Vagina (tissue), 2 donors: ENCODE measurements around the gene GALNT11. TPM values are rescaled to one million over a fixed set of nuclear protein-coding genes. Genes with fewer than 3 reads are reported as not detected.

Experiments
- DNase-seq, 2 donors: peaks; one replicate each; pipeline ENCODE4 v3.0.0-alpha.2; 2017; ENCODE audit errors: extremely low spot score in 2 of 2
- H3K27ac ChIP-seq: fragments of 200-600 bp; sonication (generic); one replicate; pipeline ENCODE4 v1.5.1; 2019
- H3K27me3 ChIP-seq: fragments of 200-600 bp; sonication (generic); one replicate; pipeline ENCODE4 v1.5.1; 2019
- H3K36me3 ChIP-seq, 2 donors: fragments of 200-600 bp; sonication (generic); one replicate each; pipeline ENCODE4 v1.5.1; 2017 to 2019
- H3K4me1 ChIP-seq: fragments of 200-600 bp; sonication (generic); one replicate; pipeline ENCODE4 v1.5.1; 2019
- H3K4me3 ChIP-seq, 2 donors: fragments of 200-600 bp; sonication (generic); 1 replicate in 1 of 2; 2 replicates in 1 of 2; pipeline ENCODE4 v1.5.1; 2016 to 2019
- H3K9me3 ChIP-seq: fragments of 200-600 bp; sonication (generic); one replicate; pipeline ENCODE4 v1.5.1; 2019
- CTCF ChIP-seq, 3 experiments: fragments of 450-650 bp in 2 of 3; fragments of 200-600 bp in 1 of 3; sonication (generic) in 1 of 3; IDR thresholded peaks; one replicate each; pipeline ENCODE4 v1.5.1; 2017 to 2019; ENCODE audit warnings: antibody characterized with exemption in 3 of 3, mild to moderate bottlenecking in 2 of 3, moderate library complexity in 2 of 3
- POLR2A ChIP-seq, 2 donors: fragments of 450-650 bp; IDR thresholded peaks; one replicate each; pipeline ENCODE4 v1.6.1; 2017; ENCODE audit warnings: antibody characterized with exemption in 2 of 2, mild to moderate bottlenecking in 2 of 2, moderate library complexity in 2 of 2
- POLR2AphosphoS5 ChIP-seq, 2 donors: sonication (generic); formaldehyde crosslinking; IDR thresholded peaks; one replicate each; pipeline ENCODE4 v1.9.0; 2017; ENCODE audit warnings: antibody characterized with exemption in 2 of 2, mild to moderate bottlenecking in 2 of 2, low read depth in 1 of 2; ENCODE audit not compliant: insufficient read depth in 1 of 2
- intact Hi-C: fragments of 100-400 bp; cut with DNase I; formaldehyde crosslinking; loops from one replicate; pipeline ENCODE4 v1.15.1; 2023
- total RNA-seq: library from RNA; depleted of rRNA; stranded (reverse); fragments of >200 nt; gene quantifications from one replicate; pipeline ENCODE4 v1.2.3, GENCODE V29; 2016

Gene GALNT11
- total RNA-seq, 1 donor from 2014 or later, result 46.9 TPM

GRCh38 chr7:152140560-152140959 is 115.1 kb downstream of the GALNT11 start:
- Histone ChIP-seq H3K36me3 (peaks cover 10 to 69% of the 10 kb centered on the region in 2 donors), H3K4me3 (no peak overlapping the region), H3K4me1 (peaks cover 16% of the 10 kb centered on the region), H3K27me3 (no peaks in the 10 kb centered on the region), H3K9me3 (no peaks in the 10 kb centered on the region), H3K27ac (no peak overlapping the region)
- TF ChIP-seq POLR2A (IDR thresholded peaks at IDR 0.05) (no peak), CTCF (IDR thresholded peaks at IDR 0.05) (no peak), POLR2AphosphoS5 (IDR thresholded peaks at IDR 0.05; ENCODE audit: insufficient read depth in 1 of 2, low read depth in 1 of 2) (no peak)
- no peak for DNase-seq
- intact Hi-C loops, result no loop called here

DNA sequence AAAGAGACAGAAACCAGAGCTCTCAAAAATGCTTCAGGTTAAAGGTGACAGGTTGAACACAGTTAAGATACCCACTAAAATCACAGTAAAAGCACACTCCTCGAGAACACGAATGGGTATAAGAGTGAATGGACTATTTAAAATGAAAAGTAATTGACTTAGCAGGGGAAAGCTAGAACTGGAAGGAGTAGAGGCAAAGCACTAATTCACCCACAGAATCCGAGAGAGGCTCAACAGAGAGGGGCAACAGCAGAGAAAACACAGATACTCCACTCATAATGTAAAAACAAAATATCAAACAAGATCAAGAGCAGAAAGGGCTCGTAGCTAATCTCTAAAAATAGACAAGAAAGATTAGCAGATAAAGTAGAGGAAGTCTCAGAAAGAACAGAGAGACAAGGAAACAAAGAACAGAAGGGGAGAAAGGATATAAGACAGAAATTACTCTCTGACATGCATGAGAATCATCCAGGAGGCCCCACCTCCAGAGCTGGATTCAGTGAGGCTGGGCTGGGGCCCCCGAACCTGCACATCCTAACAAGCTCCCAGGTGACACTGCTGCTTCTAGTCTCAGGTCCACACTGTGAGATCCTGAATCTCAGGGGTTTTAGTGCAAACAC is 117.6 kb downstream of the GALNT11 start:
- no peak for TF ChIP-seq CTCF (IDR thresholded peaks at IDR 0.05)
- TF ChIP-seq POLR2A (IDR thresholded peaks at IDR 0.05), result no peak
- no peak for TF ChIP-seq POLR2AphosphoS5 (IDR thresholded peaks at IDR 0.05; ENCODE audit: insufficient read depth in 1 of 2, low read depth in 1 of 2)
- no peak overlapping the region for H3K27ac ChIP-seq
- H3K4me1 ChIP-seq, result no peaks in the 10 kb centered on the region
- H3K9me3 ChIP-seq, result no peaks in the 10 kb centered on the region
- H3K36me3 ChIP-seq, result peaks cover 10 to 76% of the 10 kb centered on the region in 2 donors
- DNase-seq, result no peak
- H3K27me3 ChIP-seq, result no peaks in the 10 kb centered on the region
- no peak overlapping the region for H3K4me3 ChIP-seq
- intact Hi-C loops, result no loop called here

GRCh38 chr7:152144557-152145245 is 119.2 kb downstream of the GALNT11 start:
- DNase-seq, result no peak
- TF ChIP-seq POLR2A (IDR thresholded peaks at IDR 0.05), result no peak
- no peak for TF ChIP-seq POLR2AphosphoS5 (IDR thresholded peaks at IDR 0.05; ENCODE audit: insufficient read depth in 1 of 2, low read depth in 1 of 2)
- no peak for TF ChIP-seq CTCF (IDR thresholded peaks at IDR 0.05)
- Histone ChIP-seq H3K27ac (no peak overlapping the region), H3K4me1 (no peaks in the 10 kb centered on the region), H3K4me3 (no peak overlapping the region), H3K27me3 (no peaks in the 10 kb centered on the region), H3K36me3 (peaks cover 0 to 75% of the 10 kb centered on the region in 2 donors), H3K9me3 (no peaks in the 10 kb centered on the region)
- intact Hi-C loops, result no loop called here

DNA sequence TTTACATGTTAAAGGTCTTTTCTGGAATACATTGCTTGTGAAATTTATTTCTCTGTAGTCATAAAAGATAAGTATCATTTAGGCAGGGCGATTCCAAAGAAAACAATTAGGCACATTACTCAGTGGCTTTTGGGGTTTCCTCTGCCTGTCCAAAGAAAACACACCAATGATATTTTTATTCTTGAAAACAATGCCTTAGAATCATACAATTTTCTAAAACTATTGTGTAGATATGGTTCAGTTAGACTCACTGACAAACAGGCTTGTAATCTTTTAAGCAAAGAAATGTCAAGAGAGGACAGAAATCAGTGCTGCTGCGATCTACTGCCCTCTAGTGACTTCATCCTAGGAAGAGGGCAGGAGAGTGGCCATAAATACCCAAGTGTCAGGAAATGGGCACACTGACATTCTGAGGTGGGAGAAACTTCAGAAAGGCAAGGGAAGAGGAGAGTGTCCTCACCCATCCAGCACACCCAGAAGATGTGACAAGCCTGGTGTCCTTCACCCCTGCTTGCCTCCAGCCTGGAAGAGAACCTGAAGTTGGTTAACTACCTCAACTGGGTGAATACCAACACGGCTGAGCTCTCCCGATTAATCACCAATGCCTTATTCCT is 120.5 kb downstream of the GALNT11 start:
- H3K27me3 ChIP-seq, result no peaks in the 10 kb centered on the region
- H3K27ac ChIP-seq, result no peak overlapping the region
- DNase-seq, result no peak
- H3K36me3 ChIP-seq, result peaks cover 0 to 78% of the 10 kb centered on the region in 2 donors
- H3K4me1 ChIP-seq, result no peaks in the 10 kb centered on the region
- no peak for TF ChIP-seq POLR2A (IDR thresholded peaks at IDR 0.05)
- TF ChIP-seq CTCF (IDR thresholded peaks at IDR 0.05), result peak in 2 of 3 experiments; percentile 18 to 36
- TF ChIP-seq POLR2AphosphoS5 (IDR thresholded peaks at IDR 0.05; ENCODE audit: insufficient read depth in 1 of 2, low read depth in 1 of 2), result peak in 1 of 2 donors; percentile 32
- H3K4me3 ChIP-seq, result no peak overlapping the region
- H3K9me3 ChIP-seq, result no peaks in the 10 kb centered on the region
- intact Hi-C loops, result no loop called here
